T-helper 2 cell treated with Interferon-gamma antibody and Interleukin-4, amounts not matched to agents 5 μg/mL and 100 μg/mL, for 36 hours (primary cell): Measurements from ENCODE around the gene METTL2A.
A peak's percentile ranks its signal among the peaks of the same experiment; 100 is the strongest.
"Not testable (repeated sequence)": the region's sequence is repeated elsewhere in the genome, so short reads cannot be mapped to it uniquely, and the experiment has no call there.

ENCODE experiments used
- DNase-seq: peaks from one replicate; pipeline ENCODE4 v3.0.0; 2021; ENCODE audit warnings: low spot score
- H3K27ac Mint-ChIP-seq: one replicate; pipeline ENCODE4 v1.8.0; 2021; ENCODE audit warnings: mild to moderate bottlenecking, mixed read lengths
- H3K27me3 Mint-ChIP-seq: one replicate; pipeline ENCODE4 v1.8.0; 2021; ENCODE audit warnings: low read depth, mixed read lengths
- H3K36me3 Mint-ChIP-seq: one replicate; pipeline ENCODE4 v1.8.0; 2021; ENCODE audit warnings: low read depth, mixed read lengths
- H3K4me1 Mint-ChIP-seq: one replicate; pipeline ENCODE4 v1.8.0; 2021; ENCODE audit warnings: low read depth, mixed read lengths
- H3K4me3 Mint-ChIP-seq: one replicate; pipeline ENCODE4 v1.8.0; 2022; ENCODE audit warnings: mild to moderate bottlenecking, moderate library complexity, mixed read lengths
- H3K9me3 Mint-ChIP-seq: one replicate; pipeline ENCODE4 v1.8.0; 2021; ENCODE audit warnings: mixed read lengths

The METTL2A gene

DNA sequence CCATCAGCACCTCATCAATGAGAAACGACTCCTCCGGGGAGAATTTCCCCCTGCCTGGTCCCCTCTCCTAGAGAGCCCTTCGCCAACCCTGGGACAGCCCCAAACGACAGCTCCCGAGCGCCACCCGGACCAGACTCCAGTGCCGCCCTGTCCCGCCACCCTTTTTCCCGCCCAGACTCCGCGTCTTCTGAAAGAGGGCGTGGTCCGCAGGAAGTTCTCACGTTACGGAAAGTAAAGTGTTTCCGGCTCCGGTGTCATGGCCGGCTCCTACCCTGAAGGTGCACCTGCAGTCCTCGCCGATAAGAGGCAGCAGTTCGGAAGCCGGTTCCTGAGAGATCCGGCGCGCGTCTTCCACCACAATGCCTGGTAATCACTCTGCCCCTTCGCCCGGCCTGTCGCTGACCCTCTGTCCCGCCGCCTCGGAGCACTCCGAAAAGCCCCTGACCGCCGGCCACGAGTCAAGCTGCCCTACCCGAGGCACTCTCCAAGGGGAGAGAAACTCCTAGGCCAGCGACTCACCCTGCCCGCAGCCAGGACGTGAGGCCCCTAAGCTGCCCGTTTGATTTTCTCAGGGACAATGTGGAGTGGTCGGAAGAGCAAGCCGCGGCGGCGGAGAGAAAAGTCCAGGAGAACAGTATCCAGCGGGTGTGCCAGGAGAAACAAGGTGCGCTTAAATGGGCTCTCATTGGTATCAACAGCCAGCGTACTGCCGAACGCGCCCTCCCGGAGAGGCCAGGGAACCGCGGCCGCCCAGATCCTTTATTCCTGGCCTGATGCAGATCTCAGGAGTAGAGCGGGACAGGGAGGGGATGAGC lies at the start of gene METTL2A:
TSS of gene METTL2A (plus strand) at position 251 of the 815 bp plus-strand sequence. CDS start at position 257, 6 bp downstream.
- DNase-seq: peak; percentile 89
- not testable (repeated sequence) for H3K9me3 Mint-ChIP-seq
- H3K4me3 Mint-ChIP-seq: peak within 1 kb of the TSS; percentile 94

DNA sequence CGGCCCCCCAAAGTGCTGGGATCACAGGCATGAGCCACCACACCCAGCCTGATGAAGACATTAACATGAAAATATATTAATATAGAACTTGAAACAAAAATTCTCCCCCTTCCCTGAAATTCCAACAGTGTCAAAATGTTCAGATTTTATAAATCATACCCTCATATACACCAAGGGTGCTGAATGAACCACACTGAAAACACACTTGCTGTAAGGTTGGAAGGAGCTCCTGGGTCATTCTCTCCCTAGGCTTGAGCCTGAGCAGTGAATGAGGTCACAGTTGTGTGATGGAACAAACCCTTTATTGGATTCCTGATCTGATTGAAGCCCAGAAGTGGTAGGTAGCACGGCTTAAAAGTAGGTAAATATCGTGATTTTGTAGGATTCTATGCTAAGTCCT lies 43.4 kb upstream of the METTL2A start, which contains the start of gene EFCAB3:
TSS of gene EFCAB3 (plus strand) at position 301 of the 400 bp plus-strand sequence. CDS start 2,427 bp downstream, outside the sequence.
- H3K9me3 Mint-ChIP-seq: no peaks in the 10 kb centered on the region
- H3K27ac Mint-ChIP-seq: no peak within 1 kb of the TSS
- H3K27me3 Mint-ChIP-seq: peaks cover 18% of the 10 kb centered on the region
- H3K4me1 Mint-ChIP-seq: no peaks in the 10 kb centered on the region
- H3K36me3 Mint-ChIP-seq: no peaks in the 10 kb centered on the region
- no peak for DNase-seq
- H3K4me3 Mint-ChIP-seq: no peak within 1 kb of the TSS

More for the DNA sequence above, at the start of gene METTL2A:
- H3K36me3 Mint-ChIP-seq: peaks cover 15% of the 10 kb centered on the region
- H3K4me1 Mint-ChIP-seq: peaks cover 18% of the 10 kb centered on the region
- not testable (repeated sequence) for H3K27me3 Mint-ChIP-seq
- peak within 1 kb of the TSS; percentile 90 for H3K27ac Mint-ChIP-seq

DNA sequence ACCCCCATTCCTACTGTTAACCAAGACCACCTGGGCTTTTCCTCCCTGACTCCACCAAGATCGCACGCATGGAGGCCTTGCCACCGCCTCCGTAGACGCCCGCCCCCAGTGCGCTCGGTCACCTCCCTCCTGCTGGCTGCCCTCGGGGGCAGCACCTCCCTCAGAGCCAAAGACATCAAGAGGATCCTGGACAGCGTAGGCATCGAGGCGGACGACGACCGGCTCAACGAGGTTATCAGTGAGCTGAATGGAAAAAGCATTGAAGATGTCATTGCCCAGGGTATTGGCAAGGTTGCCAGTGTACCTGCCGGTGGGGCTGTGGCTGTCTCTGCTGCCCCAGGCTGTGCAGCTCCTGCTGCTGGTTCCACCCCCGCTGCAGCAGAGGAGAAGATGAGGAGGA lies 42.1 kb upstream of the METTL2A start:
- no peaks in the 10 kb centered on the region for H3K36me3 Mint-ChIP-seq
- no peak for DNase-seq
- peaks cover 13% of the 10 kb centered on the region for H3K27me3 Mint-ChIP-seq
- H3K9me3 Mint-ChIP-seq: no peaks in the 10 kb centered on the region
- no peak overlapping the region for H3K4me3 Mint-ChIP-seq
- H3K4me1 Mint-ChIP-seq: no peaks in the 10 kb centered on the region
- H3K27ac Mint-ChIP-seq: no peak overlapping the region

DNA sequence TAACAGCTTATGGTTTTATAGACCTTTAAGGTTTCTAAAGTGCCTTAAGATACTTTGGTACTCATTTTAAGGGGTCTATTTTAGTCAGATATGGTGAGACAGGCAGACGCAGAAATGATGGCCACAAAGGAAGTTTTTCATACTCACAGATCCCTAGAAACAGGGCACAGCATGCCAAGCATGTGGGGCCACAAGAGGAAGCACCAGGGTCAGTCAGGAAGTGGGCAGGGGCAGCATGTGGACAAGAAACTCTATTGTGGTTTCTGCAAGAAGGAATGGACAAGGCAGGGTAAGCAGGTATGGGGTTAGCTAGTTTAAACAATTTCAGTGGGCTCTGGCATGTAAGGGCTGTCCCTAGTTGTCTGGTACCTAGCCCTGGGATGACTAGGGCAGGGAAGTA lies 34.8 kb upstream of the METTL2A start:
- Mint-ChIP-seq H3K4me1 (no peaks in the 10 kb centered on the region), H3K9me3 (no peaks in the 10 kb centered on the region), H3K27ac (no peak overlapping the region), H3K4me3 (no peak overlapping the region), H3K36me3 (no peaks in the 10 kb centered on the region), H3K27me3 (peaks cover 15% of the 10 kb centered on the region)
- DNase-seq: no peak

DNA sequence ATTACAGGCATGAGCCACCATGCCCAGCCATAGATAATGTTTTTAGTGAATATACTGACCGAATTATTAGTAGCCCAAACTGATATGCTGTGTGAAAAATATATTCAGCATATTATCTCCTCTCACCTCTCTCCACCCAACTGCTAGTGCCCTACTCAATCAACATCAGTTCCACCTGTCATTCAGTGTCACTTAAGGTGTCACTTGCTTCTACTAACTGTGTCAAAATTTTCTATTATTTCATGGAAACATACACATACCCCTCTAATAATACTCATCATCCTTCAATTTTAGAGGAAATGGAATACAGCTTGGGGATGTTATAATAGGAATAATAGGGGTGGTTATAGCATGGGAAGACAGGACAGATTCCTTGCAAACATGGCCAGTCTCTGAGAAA lies 30.8 kb upstream of the METTL2A start:
- no peaks in the 10 kb centered on the region for H3K36me3 Mint-ChIP-seq
- H3K9me3 Mint-ChIP-seq: no peaks in the 10 kb centered on the region
- DNase-seq: no peak
- no peak overlapping the region for H3K4me3 Mint-ChIP-seq
- no peaks in the 10 kb centered on the region for H3K4me1 Mint-ChIP-seq
- peaks cover 13% of the 10 kb centered on the region for H3K27me3 Mint-ChIP-seq
- H3K27ac Mint-ChIP-seq: no peak overlapping the region

- Mint-ChIP-seq H3K27ac (no peak overlapping the region), H3K9me3 (no peaks in the 10 kb centered on the region), H3K36me3 (no peaks in the 10 kb centered on the region), H3K27me3 (peaks cover 10% of the 10 kb centered on the region), H3K4me1 (no peaks in the 10 kb centered on the region), H3K4me3 (no peak overlapping the region)
- no peak for DNase-seq
These were observed 24.8 kb upstream of the METTL2A start for GRCh38 chr17:62398891-62399290.

- Mint-ChIP-seq H3K9me3 (no peaks in the 10 kb centered on the region), H3K27ac (no peak overlapping the region), H3K27me3 (peaks cover 9% of the 10 kb centered on the region), H3K4me1 (no peaks in the 10 kb centered on the region), H3K36me3 (no peaks in the 10 kb centered on the region), H3K4me3 (no peak overlapping the region)
- no peak for DNase-seq
These were observed 18.2 kb upstream of the METTL2A start for GRCh38 chr17:62405451-62405850.

DNA sequence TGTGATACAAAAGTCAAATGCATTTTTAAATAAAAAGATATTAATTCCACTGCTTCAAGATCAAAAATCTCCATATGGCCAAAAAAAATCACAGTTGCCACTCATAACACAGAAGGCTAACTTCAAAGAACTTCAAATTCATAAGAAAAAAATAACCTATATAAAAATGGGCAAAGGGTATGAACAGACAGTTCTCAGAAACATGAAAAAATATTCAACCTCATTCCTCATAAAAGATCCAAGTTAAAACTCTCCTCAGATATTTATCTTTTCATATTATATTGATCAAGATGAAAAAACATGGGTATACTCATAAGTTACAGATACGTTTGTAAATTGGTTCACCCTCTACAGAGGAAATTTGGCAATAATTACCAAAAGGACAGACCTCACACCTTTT lies 10.6 kb upstream of the METTL2A start:
- H3K4me1 Mint-ChIP-seq, H3K4me3 Mint-ChIP-seq, H3K36me3 Mint-ChIP-seq, DNase-seq, H3K27ac Mint-ChIP-seq, H3K9me3 Mint-ChIP-seq: not testable (repeated sequence)
- H3K27me3 Mint-ChIP-seq: peaks cover 31% of the 10 kb centered on the region

DNA sequence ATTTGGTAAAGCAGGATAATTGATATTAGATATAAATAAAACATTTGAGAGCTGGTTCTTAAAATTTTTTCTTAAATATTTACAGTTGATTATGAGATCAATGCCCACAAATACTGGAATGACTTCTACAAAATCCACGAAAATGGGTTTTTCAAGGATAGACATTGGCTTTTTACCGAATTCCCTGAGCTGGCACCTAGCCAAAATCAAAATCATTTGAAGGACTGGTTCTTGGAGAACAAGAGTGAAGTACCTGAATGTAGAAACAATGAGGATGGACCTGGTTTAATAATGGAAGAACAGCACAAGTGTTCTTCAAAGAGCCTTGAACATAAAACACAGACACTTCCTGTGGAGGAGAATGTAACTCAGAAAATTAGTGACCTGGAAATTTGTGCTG lies 2.5 kb downstream of the METTL2A start:
- not testable (repeated sequence) for H3K4me3 Mint-ChIP-seq, DNase-seq, H3K27me3 Mint-ChIP-seq, H3K27ac Mint-ChIP-seq, H3K9me3 Mint-ChIP-seq
- Mint-ChIP-seq H3K4me1 (peaks cover 18% of the 10 kb centered on the region), H3K36me3 (peaks cover 17% of the 10 kb centered on the region)

- H3K36me3 Mint-ChIP-seq: peaks cover 16% of the 10 kb centered on the region
- not testable (repeated sequence) for H3K27ac Mint-ChIP-seq, DNase-seq, H3K9me3 Mint-ChIP-seq, H3K4me3 Mint-ChIP-seq, H3K4me1 Mint-ChIP-seq, H3K27me3 Mint-ChIP-seq
These were observed 11.6 kb downstream of the METTL2A start for GRCh38 chr17:62435251-62435650.

GRCh38 chr17:62441181-62441580 lies 17.5 kb downstream of the METTL2A start:
- not testable (repeated sequence) for DNase-seq, H3K27me3 Mint-ChIP-seq, H3K27ac Mint-ChIP-seq, H3K9me3 Mint-ChIP-seq, H3K4me3 Mint-ChIP-seq, H3K4me1 Mint-ChIP-seq
- peaks cover 25% of the 10 kb centered on the region for H3K36me3 Mint-ChIP-seq

DNA sequence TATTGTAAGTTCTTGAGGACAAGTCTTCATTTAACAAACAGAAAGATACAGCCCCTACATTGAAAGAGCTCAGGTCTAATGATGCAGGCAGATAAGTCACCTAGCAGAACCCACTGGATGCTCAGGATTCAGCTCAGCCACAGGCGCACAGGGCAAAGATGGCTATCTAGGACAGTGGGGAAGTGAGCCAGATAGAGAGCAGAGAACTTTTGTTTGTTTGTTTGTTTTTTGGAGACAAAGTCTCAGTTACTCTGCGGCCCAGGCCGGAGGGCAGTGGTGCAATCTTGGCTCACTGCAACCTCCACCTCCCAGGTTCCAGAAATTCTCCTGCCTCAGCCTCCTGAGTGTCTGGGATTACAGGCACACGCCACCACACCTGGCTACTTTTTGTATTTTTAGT lies 20.4 kb downstream of the METTL2A start:
- no peak overlapping the region for H3K27ac Mint-ChIP-seq
- peaks cover 34% of the 10 kb centered on the region for H3K36me3 Mint-ChIP-seq

DNA sequence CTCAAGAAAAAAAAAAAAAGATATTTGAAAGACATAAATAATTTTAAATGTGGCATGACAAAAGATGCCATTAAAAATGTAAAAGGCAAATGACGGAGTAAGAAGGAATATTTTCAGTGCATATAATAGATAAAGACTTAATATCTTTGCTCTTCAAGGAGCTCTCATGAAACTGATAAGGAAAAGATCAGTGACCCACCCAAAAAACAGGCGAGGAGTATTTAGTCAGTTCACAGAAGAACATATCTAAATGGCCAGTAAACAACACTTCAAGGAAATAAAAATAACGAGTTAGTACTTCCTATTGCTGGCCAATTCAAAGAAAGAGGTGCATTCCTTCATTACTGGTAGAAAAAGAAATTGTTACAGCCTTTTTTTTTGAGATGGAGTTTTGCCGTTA lies 22.1 kb downstream of the METTL2A start:
- H3K27ac Mint-ChIP-seq, H3K4me1 Mint-ChIP-seq, H3K4me3 Mint-ChIP-seq, DNase-seq, H3K9me3 Mint-ChIP-seq, H3K27me3 Mint-ChIP-seq: not testable (repeated sequence)
- peaks cover 29% of the 10 kb centered on the region for H3K36me3 Mint-ChIP-seq

More for the DNA sequence above, 20.4 kb downstream of the METTL2A start:
- Mint-ChIP-seq H3K4me3 (no peak overlapping the region), H3K27me3 (no peaks in the 10 kb centered on the region), H3K9me3 (no peaks in the 10 kb centered on the region), H3K4me1 (no peaks in the 10 kb centered on the region)
- DNase-seq: no peak

DNA sequence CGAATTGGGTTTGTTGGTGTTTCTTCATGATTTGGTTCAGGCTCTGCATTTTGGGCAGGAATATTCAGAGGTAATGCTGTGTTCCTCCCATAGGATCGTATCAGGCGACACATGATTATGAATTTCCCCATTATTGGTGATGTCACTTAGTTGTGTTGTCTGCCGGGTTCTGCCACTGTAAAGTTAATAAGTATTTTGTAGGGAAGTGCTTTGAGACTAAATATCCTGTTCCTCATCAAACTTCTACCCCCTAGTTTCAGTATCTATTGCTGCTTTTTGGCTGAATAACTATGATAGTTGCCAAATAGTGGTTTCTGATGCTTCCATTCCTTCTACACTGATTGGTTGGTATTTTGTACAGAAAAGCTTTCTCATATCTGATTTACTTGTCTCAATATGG lies 28.5 kb downstream of the METTL2A start:
- not testable (repeated sequence) for H3K9me3 Mint-ChIP-seq, H3K4me1 Mint-ChIP-seq, DNase-seq, H3K27ac Mint-ChIP-seq, H3K27me3 Mint-ChIP-seq, H3K4me3 Mint-ChIP-seq
- peaks cover 14% of the 10 kb centered on the region for H3K36me3 Mint-ChIP-seq

- H3K36me3 Mint-ChIP-seq, H3K4me3 Mint-ChIP-seq, H3K27me3 Mint-ChIP-seq, H3K27ac Mint-ChIP-seq, H3K9me3 Mint-ChIP-seq, H3K4me1 Mint-ChIP-seq, DNase-seq: not testable (repeated sequence)
These were observed 29.3 kb downstream of the METTL2A start for GRCh38 chr17:62453041-62453440.
